Measurements from ENCODE around the gene CYP4X1. TPM values are rescaled to one million over a fixed set of nuclear protein-coding genes. Genes with fewer than 3 reads are reported as not detected.
A peak's percentile ranks its signal among the peaks of the same experiment; 100 is the strongest.
"Not testable (repeated sequence)": the region's sequence is repeated elsewhere in the genome, so short reads cannot be mapped to it uniquely, and the experiment has no call there.

Gene CYP4X1
- total and polyA plus RNA-seq, 2 of the 8 experiments (the other 6 are each of a cell fraction or from before 2014, with no cell fraction given), result 1.3 to 3.5 TPM

- H4K5ac ChIP-seq (ENCODE audit: insufficient read length, low read depth, low read length); H3K23ac ChIP-seq (ENCODE audit: insufficient read length); H3K4me3 ChIP-seq (ENCODE audit: extremely low read depth in 1 of 4, insufficient read depth in 2 of 4, low read depth in 3 of 4, low read length in 4 of 4); H3K23me2 ChIP-seq (ENCODE audit: low read depth, low read length); H3K56ac ChIP-seq (replicated peaks; ENCODE audit: insufficient read length, low read depth, low read length); H3K36me3 ChIP-seq (ENCODE audit: control insufficient read depth in 2 of 4, insufficient read depth in 4 of 4, low read length in 3 of 4); H2BK15ac ChIP-seq (ENCODE audit: low read length); H3K18ac ChIP-seq (ENCODE audit: extremely low read depth, low read length); H4K8ac ChIP-seq (ENCODE audit: extremely low read depth, insufficient read depth, low read length); H3K79me1 ChIP-seq (ENCODE audit: low read depth, low read length); H3K27me3 ChIP-seq (replicated peaks in 1 of 4; ENCODE audit: control insufficient read depth in 3 of 4, extremely low read depth in 1 of 4, insufficient read depth in 3 of 4, low read length in 3 of 4); H3K4ac ChIP-seq (replicated peaks; ENCODE audit: insufficient read length, low read depth, low read length); H2BK120ac ChIP-seq (replicated peaks; ENCODE audit: low read depth, low read length); H3K9ac ChIP-seq (replicated peaks in 1 of 4; ENCODE audit: extremely low read depth in 1 of 4, low read depth in 3 of 4, low read length in 3 of 4); H2BK20ac ChIP-seq (ENCODE audit: low read length); H2BK12ac ChIP-seq (ENCODE audit: low read depth, low read length); H3K27ac ChIP-seq (ENCODE audit: low read depth, low read length); H3K4me1 ChIP-seq (replicated peaks in 1 of 4; ENCODE audit: control insufficient read depth in 3 of 4, insufficient read depth in 4 of 4, low read length in 3 of 4); POLR2A ChIA-PET (ENCODE audit: partially characterized antibody); H4K91ac ChIP-seq (replicated peaks; ENCODE audit: insufficient read length, low read length); DNase-seq (ENCODE audit: low read depth in 1 of 2, low spot score in 2 of 2); H3K79me2 ChIP-seq (ENCODE audit: control insufficient read depth in 1 of 2, insufficient read depth in 2 of 2, low read length in 2 of 2); H2BK5ac ChIP-seq (ENCODE audit: low read depth, low read length); H4K20me1 ChIP-seq (replicated peaks in 1 of 2; ENCODE audit: control insufficient read depth in 1 of 2, insufficient read depth in 2 of 2, low read length in 2 of 2); H2AFZ ChIP-seq (ENCODE audit: low read length); H3K14ac ChIP-seq (ENCODE audit: insufficient read length); H2AK5ac ChIP-seq (ENCODE audit: low read depth, low read length); H3K9me3 ChIP-seq (ENCODE audit: insufficient read depth in 2 of 2, low read depth in 1 of 2, low read length in 1 of 2): not testable (repeated sequence)
- 20% methylated on average over 3 of the region's 3 CpGs; no CpG with 5 or more reads in 1 of the 2 experiments for WGBS, 2 experiments (ENCODE audit: extremely low coverage in 1 of 2, insufficient coverage in 1 of 2, insufficient read length in 1 of 2, insufficient replicate concordance in 2 of 2, low coverage in 1 of 2, low lambda C conversion rate in 2 of 2, missing lambda C conversion rate in 1 of 2)
- CTCF ChIA-PET (ENCODE audit: partially characterized antibody), result interaction anchor here (0.5 to 1.3 kb wide), 3 partner anchors 90 to 346 kb away, joined by 4 to 5 read pairs (median 4); no protein-coding TSS in a partner anchor
- peak in 1 of 2 experiments; percentile 65; a peak in 1 of 4 replicates for TF ChIP-seq HDAC2 (IDR thresholded peaks at IDR 0.05; ENCODE audit: borderline replicate concordance in 1 of 2, low read depth in 2 of 2, low read length in 2 of 2)
- peak; percentile 89 for TF ChIP-seq KDM1A (IDR thresholded peaks at IDR 0.05; ENCODE audit: borderline replicate concordance, low read length)
- peak in 1 of 3 experiments; percentile 34; a peak in 1 of 4 replicates for TF ChIP-seq CTCF (IDR thresholded peaks at IDR 0.05; ENCODE audit: control extremely low read depth in 1 of 3, insufficient read depth in 1 of 3, low read depth in 1 of 3, low read length in 3 of 3)
- peak; percentile 41 to 50 for TF ChIP-seq RAD21 (IDR thresholded peaks at IDR 0.05 in 1 of 2, conservative IDR thresholded peaks at IDR 0.05 in 1 of 2; ENCODE audit: low read depth in 2 of 2, low read length in 2 of 2)
- H3K4me2 ChIP-seq (ENCODE audit: insufficient read depth in 1 of 2, low read depth in 2 of 2, low read length in 2 of 2), result peak overlapping the region in 1 of 2 experiments; percentile 38; a peak in 1 of 4 replicates
- peak; percentile 99 for FAIRE-seq
Measured at GRCh38 chr1:47091476-47091875, 68.0 kb downstream of the CYP4X1 start.
